Measurements from ENCODE around the gene CBLN3. TPM values are rescaled to one million over a fixed set of nuclear protein-coding genes. Genes with fewer than 3 reads are reported as not detected.

CBLN3 gene
- total and polyA plus RNA-seq, 2 donors (not counting 1 experiment from before 2014, with no cell fraction given) = 2.7 to 5.3 TPM

- Histone ChIP-seq H3K9me3 (ENCODE audit: control insufficient read depth, insufficient read depth, low read depth, low read length) (no peaks in the 10 kb centered on the region), H3K27ac (ENCODE audit: insufficient read depth, low read length) (no peak overlapping the region), H3K27me3 (ENCODE audit: control insufficient read depth, insufficient read depth, low read length) (no peaks in the 10 kb centered on the region), H3K79me2 (ENCODE audit: control insufficient read depth, insufficient read depth, low read length) (peaks cover 5% of the 10 kb centered on the region), H3K4me1 (ENCODE audit: control insufficient read depth, extremely low read depth, insufficient read depth, low read length) (peaks cover 2% of the 10 kb centered on the region), H4K20me1 (ENCODE audit: control insufficient read depth, extremely low read depth, insufficient read depth, low read length) (no peaks in the 10 kb centered on the region), H2AFZ (ENCODE audit: low read length) (no peak overlapping the region), H3K4me2 (ENCODE audit: extremely low read depth, insufficient read depth, low read length) (no peak overlapping the region), H3K36me3 (ENCODE audit: control insufficient read depth, insufficient read depth, low read length) (no peaks in the 10 kb centered on the region), H3K4me3 (replicated peaks in 1 of 4; ENCODE audit: control extremely low read depth in 1 of 4, insufficient read depth in 1 of 4, low read depth in 3 of 4, low read length in 4 of 4) (no peak overlapping the region), H3K9ac (ENCODE audit: insufficient read depth, low read length) (no peak overlapping the region)
- peak; percentile 74 for DNase-seq (ENCODE audit: low read depth in 2 of 2)
- TF ChIP-seq EZH2 (IDR thresholded peaks at IDR 0.05; ENCODE audit: low read length, missing control alignments) (no peak), CTCF (conservative IDR thresholded peaks at IDR 0.05 in 1 of 2, IDR thresholded peaks at IDR 0.05 in 1 of 2; ENCODE audit: low read depth in 1 of 2, low read length in 2 of 2) (no peak)
Measured at GRCh38 chr14:24425704-24426103, 3.8 kb downstream of the CBLN3 start.

DNA sequence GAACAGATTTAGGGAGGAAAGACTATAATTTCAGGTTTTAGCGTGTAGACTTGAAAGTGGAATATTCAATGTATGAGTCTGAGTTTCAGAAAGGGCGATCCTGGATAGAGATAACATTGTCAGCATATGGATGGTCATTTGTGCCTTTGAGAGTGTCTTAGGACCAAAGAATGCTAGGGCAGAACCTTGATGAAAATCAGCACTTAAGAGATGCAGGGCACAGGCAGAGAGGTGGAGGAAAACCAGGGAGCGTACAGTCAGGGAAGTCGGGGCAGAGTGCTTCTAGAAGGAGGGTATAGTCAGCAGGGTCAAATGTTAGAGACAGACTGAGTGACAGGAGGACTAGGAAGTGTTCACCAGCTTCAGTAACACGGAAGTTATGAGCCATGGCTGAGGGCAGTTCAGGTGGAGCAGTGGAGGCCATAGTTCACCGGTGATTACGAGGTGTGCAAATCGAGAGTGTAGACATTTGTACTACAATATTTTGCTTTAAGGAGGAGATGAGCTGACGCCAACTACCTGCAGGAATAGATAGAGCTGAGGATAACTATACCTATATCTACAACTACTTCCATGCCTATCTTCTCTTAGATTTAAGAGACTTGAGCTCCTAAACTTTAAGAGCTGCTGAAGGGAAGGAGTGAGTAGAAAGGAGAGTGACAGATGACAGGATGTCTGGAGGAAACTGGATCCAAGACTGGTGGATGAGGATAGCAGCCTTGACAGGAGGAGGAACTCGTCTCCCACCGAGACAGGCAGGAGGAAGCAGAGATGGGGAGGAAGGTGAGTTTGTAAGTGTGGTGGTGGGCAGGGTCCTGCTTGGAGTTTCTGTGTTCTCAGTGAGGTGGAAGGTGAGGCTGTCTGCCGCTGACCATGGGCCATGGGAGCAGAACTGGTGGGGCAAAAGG lies 6.5 kb downstream of the CBLN3 start:
- Histone ChIP-seq H3K36me3 (ENCODE audit: control insufficient read depth, insufficient read depth, low read length) (no peaks in the 10 kb centered on the region), H3K27me3 (ENCODE audit: control insufficient read depth, insufficient read depth, low read length) (peaks cover 10% of the 10 kb centered on the region), H3K4me1 (ENCODE audit: control insufficient read depth, extremely low read depth, insufficient read depth, low read length) (peaks cover 2% of the 10 kb centered on the region), H3K4me3 (replicated peaks in 1 of 4; ENCODE audit: control extremely low read depth in 1 of 4, insufficient read depth in 1 of 4, low read depth in 3 of 4, low read length in 4 of 4) (no peak overlapping the region), H3K79me2 (ENCODE audit: control insufficient read depth, insufficient read depth, low read length) (no peaks in the 10 kb centered on the region), H4K20me1 (ENCODE audit: control insufficient read depth, extremely low read depth, insufficient read depth, low read length) (no peaks in the 10 kb centered on the region), H3K27ac (ENCODE audit: insufficient read depth, low read length) (no peak overlapping the region), H3K9ac (ENCODE audit: insufficient read depth, low read length) (no peak overlapping the region), H2AFZ (ENCODE audit: low read length) (no peak overlapping the region), H3K4me2 (ENCODE audit: extremely low read depth, insufficient read depth, low read length) (no peak overlapping the region), H3K9me3 (ENCODE audit: control insufficient read depth, insufficient read depth, low read depth, low read length) (no peaks in the 10 kb centered on the region)
- no peak for DNase-seq (ENCODE audit: low read depth in 2 of 2)
- TF ChIP-seq EZH2 (IDR thresholded peaks at IDR 0.05; ENCODE audit: low read length, missing control alignments) = no peak
- TF ChIP-seq CTCF (conservative IDR thresholded peaks at IDR 0.05 in 1 of 2, IDR thresholded peaks at IDR 0.05 in 1 of 2; ENCODE audit: low read depth in 1 of 2, low read length in 2 of 2) = no peak

- Histone ChIP-seq H3K79me2 (ENCODE audit: control insufficient read depth, insufficient read depth, low read length) (no peaks in the 10 kb centered on the region), H3K27ac (ENCODE audit: insufficient read depth, low read length) (no peak overlapping the region), H3K9ac (ENCODE audit: insufficient read depth, low read length) (no peak overlapping the region), H3K4me1 (ENCODE audit: control insufficient read depth, extremely low read depth, insufficient read depth, low read length) (peaks cover 2% of the 10 kb centered on the region), H3K4me2 (ENCODE audit: extremely low read depth, insufficient read depth, low read length) (no peak overlapping the region), H2AFZ (ENCODE audit: low read length) (no peak overlapping the region), H4K20me1 (ENCODE audit: control insufficient read depth, extremely low read depth, insufficient read depth, low read length) (no peaks in the 10 kb centered on the region), H3K4me3 (replicated peaks in 1 of 4; ENCODE audit: control extremely low read depth in 1 of 4, insufficient read depth in 1 of 4, low read depth in 3 of 4, low read length in 4 of 4) (no peak overlapping the region), H3K9me3 (ENCODE audit: control insufficient read depth, insufficient read depth, low read depth, low read length) (no peaks in the 10 kb centered on the region), H3K36me3 (ENCODE audit: control insufficient read depth, insufficient read depth, low read length) (no peaks in the 10 kb centered on the region), H3K27me3 (ENCODE audit: control insufficient read depth, insufficient read depth, low read length) (peaks cover 10% of the 10 kb centered on the region)
- DNase-seq (ENCODE audit: low read depth in 2 of 2) = no peak
- TF ChIP-seq EZH2 (IDR thresholded peaks at IDR 0.05; ENCODE audit: low read length, missing control alignments) (no peak), CTCF (conservative IDR thresholded peaks at IDR 0.05 in 1 of 2, IDR thresholded peaks at IDR 0.05 in 1 of 2; ENCODE audit: low read depth in 1 of 2, low read length in 2 of 2) (no peak)
Measured at GRCh38 chr14:24422261-24422660, 7.2 kb downstream of the CBLN3 start.

Measured in fibroblast of lung (primary cell).